HG03521 (cell line): ENCODE results near the gene ITGAE.
"Not testable (repeated sequence)": the region's sequence is repeated elsewhere in the genome, so short reads cannot be mapped to it uniquely, and the experiment has no call there.

Experiments used
- ATAC-seq: cut with Tn5 transposase; IDR thresholded peaks from one replicate; pipeline ENCODE4 v1.9.1; 2021; ENCODE audit warnings: mild to moderate bottlenecking, moderate library complexity; ENCODE audit not compliant: unreplicated experiment

Gene ITGAE

DNA sequence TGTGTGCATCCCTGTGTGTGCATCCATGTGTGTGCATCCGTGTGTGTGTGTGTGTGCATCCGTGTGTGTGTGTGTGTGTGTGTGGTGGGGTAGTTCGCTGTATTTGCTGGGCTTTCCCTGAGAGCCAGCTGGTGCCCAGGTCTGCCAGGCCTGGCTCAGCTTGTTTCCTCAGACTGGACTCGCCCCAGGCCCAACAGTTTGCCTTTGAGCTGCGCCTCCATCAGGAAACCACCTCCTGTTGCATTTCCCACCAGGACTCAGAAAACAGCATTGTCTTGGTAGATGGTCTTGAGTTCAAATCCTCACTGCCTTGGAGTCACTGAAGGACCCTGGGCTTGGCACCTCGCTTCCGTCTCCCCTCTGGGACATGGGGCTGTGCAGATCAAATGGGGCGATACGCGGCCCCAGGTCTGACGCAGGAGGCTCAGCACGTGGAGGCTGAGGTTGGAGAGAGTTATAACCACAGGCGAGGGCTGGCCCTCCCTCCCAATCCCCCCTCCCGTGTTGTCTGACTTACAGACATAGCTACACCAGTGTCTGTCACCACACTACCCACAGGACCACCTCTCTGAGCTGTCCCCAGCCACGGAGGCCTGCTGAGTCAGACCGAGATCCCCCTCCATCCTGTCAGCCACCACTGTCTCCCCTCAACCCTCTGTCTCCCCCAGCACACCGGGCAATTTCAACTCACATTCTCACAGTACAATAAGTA, 4.7 kb downstream of the ITGAE start:
- peak; percentile 82 for ATAC-seq

DNA sequence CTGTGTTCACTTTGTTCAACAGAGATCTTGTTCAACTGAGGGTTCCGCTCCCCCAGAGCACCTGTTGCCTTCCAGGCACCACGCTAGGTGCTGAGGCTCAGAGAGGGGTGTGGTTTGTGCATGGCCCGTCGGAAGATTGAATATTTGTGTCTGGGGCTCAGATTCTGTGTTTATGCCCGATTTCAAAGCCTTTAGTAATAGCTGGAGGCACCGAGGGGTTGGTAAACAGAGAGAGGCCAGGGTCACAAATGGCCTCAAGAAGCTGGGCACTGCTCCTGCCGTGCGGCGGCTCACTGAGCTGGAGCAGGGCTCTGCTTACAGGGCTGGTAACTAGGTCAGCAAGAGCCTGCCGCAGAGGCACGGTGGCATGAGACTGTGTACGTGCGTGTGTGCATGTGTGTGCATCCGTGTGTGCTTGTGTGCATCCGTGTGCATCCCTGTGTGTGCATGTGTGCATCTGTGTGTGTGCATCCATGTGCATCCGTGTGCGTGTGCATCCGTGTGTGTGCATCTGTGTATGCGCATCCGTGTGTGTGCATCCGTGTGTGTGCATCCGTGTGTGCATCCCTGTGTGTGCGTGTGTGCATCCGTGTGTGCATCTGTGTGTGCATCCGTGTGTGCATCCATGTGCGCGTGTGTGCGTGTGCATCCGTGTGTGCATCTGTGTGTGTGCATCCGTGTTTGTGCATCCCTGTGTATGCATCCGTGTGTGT, 5.4 kb downstream of the ITGAE start:
- no peak for ATAC-seq

DNA sequence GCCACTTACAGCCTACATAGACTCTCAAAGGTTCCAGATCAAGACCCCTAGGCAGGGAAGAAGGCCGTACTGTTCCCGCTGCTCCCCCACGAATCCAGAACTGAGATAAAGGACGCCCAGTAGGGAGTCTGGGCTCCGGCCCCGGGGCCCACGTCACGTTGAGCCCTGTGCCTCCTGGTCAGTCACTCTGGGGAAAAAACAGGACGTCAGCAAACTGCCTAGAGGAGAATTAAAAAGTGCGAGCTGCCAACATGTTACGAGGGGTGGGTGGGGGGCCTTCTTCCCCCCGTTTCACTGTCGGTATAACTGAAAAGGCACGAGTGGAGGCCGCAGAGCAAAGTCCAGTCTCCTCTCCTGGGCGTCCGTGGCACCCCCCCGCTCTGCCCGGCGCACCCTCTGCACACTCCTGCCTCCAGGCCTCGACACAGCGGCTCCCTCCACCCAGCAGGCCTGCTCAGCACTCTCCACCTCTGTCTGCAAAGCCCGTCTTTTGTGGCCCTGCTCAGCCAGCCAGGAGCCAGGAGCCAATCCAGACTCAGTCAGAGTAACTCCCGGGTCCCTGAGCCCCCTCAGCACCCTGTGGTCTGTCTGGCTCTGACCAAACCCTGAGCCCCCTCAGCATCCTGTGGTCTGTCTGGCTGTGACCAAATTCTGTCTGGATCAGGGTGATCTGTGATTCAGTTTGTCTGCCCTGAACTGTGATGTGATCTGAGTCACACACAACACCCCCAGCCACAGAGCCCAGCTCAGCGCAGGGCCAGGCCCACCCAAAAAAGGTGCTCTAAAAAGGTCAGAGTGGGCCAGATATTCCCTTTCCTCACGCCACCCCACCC, 6.2 kb downstream of the ITGAE start:
- ATAC-seq = no peak

DNA sequence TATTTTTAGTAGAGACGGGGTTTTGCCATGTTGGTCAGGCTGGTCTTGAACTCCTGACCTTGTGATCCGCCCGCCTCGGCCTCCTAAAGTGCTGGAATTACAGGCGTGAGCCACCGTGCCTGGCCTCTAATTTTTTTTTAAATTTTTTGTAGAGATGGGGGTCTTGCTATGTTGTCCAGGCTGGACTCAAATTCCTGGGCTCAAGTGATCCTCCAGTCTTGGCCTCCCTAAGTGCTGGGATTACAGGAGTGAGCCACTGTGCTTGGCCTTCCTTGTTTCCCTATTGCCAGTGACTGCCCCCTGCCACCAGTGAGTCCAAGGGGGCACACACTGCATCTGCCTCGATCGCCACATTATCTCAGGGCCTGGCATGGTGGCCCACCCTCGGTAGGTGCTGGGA, 6.8 kb downstream of the ITGAE start:
- not testable (repeated sequence) for ATAC-seq

DNA sequence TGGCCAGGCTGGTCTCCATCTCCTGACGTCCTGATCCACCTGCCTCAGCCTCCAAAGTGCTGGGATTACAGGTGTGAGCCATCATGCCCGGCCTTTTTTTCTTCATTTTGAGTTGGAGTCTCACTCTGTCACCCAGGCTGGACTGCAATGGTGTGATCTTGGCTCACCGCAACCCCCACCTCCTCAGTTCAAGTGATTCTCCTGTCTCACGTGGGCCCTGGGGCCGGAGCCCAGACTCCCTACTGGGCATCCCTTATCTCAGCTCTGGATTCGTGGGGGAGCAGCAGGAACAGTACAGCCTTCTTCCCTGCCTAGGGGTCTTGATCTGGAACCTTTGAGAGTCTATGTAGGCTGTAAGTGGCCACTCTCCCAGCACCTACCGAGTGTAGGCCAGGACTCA, 7.7 kb downstream of the ITGAE start:
- ATAC-seq = not testable (repeated sequence)

DNA sequence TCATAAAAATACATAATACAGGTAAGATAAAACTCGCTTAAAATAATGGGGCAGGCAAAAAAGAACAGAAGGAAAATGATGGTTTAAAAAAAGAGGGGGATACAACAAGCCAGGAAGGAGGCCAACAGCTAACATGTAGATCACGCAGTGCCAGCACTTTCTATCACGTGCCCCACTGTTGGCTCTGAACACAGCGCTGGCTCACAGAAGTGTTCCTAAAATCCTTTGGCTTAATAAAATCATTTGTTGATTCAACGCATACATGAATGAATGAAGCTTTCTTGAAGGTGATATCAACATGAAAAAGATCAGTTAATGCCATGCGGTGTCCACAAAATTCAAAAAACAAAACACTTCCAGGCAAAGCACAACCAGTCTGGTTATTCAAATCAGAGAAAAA, 8.5 kb downstream of the ITGAE start:
- ATAC-seq = no peak

DNA sequence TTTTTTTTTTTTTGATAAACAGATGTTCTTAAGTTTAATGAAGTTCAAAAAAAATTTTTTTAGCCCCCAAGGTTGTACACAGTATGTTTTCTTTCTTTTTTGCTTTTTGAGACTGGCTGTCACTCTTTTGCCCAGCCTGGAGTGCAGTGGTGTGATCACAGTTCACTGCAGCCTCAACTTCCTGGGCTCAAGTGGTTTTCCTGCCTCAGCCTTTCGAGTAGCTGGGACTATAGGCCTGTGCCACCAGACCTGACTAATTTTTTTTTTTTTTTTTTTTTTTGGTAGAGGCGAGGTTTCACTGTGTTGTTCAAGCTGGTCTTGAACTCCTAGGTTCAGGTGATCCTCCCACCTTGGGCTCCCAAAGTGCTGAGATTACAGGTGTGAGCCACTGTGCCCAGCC, 12.8 kb downstream of the ITGAE start:
- no peak for ATAC-seq

DNA sequence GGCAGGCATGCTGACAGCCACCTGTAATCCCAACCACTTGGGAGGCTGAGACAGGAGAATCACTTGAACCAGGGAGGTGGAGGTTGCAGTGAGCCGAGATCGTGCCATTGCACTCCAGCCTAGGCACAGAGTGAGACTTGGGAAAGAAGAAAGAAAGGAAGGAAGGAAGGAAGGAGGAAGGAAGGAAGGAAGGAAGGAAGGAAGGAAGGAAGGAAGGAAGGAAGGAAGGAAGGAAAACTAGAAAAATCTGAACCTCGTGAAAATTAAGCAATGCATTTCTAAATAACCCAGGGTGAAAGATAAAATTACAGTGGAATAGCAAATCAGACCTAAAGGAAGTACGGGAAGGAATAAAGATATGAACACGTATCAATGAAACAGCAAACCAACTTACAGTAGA, 15.7 kb downstream of the ITGAE start:
- not testable (repeated sequence) for ATAC-seq

DNA sequence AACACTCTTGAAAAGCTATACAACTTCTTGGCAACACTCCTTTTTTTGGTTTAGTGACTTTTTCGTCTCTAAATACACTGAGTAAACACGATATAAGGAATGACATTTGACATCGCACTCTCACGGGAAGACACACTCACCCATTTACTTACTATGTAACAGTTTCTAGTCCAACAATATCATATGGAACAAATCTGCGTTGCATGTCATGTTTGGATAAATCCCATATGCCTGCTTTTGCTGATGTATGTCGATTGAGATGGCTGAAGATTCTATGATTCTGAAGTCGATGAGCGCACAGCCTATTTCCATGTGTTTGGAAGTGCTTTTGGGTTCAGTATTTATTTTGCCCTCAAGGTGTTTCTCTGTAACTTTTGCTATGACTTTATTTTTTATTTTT, 18.2 kb downstream of the ITGAE start:
- no peak for ATAC-seq

DNA sequence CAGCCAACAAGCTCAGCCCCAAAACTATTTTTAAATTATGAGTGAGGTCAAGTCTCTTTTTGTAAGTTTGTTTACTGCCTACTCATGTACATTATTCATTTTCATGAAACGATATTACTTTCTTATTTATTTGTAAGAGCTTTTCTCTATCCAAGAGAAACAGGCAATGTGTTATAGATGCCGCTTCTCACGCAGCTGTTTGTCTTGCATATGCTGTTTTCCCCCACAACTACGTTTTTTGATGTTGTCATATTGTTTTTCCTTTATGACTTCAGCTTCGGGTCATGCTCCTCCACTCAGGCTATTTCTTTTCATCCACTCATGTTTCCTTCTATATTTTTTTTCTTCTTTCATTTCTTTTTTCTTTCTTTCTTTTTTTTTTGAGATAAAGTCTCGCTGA, 20.0 kb downstream of the ITGAE start:
- ATAC-seq = no peak

DNA sequence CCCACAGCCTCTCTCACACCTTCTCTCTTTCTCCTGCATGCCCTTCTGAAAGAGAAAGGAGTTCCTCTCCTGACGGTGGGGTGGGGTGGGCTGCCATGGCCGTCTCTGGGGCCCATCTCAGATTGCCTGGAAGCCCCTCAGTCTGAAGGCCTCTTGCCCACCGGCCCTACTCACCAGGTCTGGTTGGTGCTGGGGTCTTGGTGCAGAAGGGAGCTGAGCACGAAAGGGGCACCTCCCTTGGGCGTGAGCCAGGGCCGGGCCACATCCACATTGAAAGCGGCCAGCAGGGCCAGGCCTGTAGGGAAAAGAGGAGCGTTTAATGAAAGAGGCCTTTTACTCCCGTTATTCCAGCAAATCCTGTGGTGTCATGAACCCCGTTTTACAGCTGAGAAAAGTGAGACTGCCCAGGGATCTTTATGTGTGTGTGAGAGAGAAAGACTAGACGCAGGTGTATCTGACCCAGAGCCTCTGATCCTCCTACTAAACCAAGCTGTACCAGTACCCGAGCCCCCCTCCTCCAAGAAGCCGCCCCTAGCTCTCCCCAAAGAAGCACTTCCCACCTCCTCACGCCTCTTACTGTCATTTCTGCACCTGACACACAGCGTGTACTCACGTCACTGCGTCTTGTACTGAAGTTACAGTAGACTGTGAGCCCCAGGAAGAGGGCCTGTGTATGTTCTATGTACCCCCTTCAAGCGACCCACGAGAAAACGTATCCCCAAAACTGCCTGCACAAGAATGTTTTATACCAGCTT, 23.4 kb downstream of the ITGAE start:
- ATAC-seq = no peak

DNA sequence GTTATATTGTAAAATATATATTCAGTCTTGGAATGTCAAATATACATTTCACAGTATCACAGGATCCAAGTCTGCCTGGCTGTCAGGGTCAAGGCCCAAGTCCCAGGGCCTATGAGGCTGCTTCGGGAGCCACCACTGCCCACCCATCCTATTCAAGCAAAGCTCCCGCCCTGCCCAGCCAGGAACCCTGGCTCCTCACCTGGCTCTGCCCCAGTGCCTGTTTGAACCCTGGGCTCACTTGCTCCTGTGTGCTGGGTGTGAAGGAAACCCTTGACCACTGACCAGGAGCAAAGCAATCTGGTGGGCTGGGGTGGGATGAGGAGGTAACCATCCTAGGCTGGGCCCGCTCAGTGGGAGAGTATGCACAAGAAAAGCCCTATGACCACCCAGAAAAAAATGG, 27.0 kb downstream of the ITGAE start:
- no peak for ATAC-seq

DNA sequence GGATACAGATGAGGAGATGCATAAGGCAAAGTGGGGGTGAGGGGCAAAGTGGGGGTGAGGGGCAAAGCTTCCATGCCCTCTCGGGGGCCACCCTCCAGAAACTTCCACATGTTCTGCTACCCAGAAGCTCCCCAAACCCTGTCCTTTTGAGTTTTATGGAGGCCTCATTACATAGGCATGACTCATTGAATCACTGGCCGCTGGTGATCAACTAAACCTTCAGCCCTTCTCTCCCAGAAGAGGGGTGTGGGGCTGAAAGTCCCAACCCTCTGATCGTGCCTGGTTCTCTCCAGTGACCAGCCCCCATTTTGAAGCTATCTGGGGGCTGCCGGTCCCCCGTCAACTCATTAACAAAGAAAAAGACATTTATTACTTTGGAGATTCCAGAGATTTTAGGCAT, 27.5 kb downstream of the ITGAE start:
- no peak for ATAC-seq

DNA sequence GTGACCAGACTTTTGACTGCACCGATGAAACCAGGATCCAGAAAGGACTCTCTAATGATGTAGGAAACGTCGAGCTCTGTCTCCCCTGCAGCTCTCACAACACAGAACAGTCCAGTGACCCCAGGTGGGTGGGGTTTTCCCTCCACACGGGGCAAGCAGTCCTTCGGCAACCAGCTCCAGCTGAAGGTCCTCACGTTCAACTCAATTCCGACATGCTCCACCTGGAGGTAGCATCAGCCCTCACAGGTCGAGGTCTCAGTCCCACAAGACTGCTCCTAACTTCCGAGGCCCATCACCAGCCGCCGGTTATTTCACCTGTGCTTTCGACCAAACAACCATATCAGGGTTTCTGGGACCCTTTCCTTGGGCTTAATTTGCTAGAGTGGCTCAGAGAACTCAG, 28.2 kb downstream of the ITGAE start:
- ATAC-seq = no peak

DNA sequence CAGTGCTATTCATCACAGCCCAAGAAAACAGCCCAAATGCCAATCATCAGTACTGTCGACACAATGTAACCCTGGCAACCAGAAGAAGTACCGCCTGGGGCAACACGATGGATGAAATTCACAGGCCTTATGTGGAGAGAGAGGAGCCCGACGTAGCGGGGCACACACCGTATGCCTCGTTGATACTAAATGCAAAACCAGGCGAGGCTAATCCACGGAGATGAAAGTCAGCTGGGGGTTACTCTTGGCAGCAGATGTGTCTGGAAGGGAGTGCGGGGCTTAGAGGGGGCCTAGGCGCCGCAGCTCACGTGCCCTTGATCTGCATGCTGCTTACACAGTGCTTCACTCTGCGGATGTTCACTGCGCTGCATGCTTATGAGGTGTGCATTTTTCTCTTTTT, 29.8 kb downstream of the ITGAE start:
- no peak for ATAC-seq

DNA sequence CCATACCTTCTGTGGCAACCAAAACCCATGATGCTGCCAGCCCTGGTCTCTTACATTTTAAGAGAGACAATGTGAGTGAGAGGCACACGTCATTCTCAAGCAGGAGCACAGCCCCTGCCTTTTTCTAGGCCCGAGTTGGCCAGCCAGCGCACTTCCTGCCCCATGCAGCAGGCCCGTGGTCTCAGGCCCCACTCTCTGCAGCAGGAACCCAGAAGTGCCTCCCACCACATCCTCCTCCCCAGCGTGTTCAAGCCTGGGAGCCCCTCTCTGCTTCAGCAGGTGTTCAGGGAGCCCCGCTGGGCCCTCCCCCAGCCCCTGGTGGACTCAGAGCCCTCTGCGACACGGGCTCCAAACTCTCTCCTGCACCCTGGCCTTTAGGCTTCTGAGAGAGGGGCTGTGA, 30.5 kb downstream of the ITGAE start:
- ATAC-seq = no peak

DNA sequence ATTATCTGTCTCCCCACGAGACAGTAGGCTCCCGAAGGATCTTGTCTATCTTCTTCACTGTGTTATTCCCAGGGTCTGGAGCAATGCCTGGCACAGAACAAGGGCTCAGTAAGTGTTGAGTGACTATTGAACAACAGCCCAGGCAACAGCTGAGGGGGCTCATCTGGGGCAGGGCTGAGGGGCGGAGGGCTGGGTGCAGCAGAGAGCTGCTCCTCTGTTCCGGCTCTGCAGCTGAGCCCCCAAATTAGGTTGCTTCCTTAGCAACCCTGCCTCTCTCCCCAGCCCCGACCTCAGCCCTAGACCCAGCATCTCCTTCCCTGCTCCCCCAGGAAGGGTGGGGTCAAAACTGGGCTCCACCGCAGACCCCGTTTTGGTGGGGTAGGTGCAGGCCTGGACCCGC, 32.2 kb downstream of the ITGAE start:
- no peak for ATAC-seq

DNA sequence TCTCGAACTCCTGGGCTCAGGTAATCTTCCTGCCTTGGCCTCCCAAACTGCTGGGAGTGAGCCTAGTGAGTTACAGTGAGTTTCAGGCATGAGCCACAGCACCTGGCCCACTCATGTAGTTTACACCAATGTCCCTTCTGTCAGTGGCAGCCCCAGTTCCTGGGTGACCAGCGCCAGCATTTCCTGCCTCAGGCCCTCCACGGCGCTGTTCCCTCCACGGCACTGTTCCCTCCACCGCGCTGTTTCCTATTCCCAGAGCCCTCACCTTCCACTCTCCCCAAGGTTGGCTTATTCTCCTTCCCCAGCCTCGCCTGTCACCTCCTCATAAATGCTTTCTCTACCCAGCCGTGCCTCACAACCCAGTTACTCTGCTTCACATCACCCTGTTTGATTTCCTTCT, 32.6 kb downstream of the ITGAE start:
- no peak for ATAC-seq

DNA sequence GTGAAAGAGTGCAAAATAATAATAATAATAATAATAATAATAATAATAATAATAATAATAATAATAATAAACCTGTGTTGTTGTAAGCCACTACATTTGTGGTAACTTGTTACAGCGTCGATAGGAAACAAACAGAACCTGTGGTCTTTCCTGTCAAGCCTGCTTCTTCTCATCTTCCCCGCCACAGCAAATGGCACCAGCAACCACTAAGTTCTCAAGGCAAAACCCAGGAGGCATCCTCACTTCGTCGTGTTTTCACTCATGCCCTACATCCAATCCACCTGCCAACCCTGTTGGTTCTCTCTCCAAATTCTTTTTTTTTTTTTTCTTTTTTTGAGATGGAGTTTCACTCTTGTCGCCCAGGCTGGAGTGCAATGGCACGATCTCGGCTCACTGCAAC, 34.2 kb downstream of the ITGAE start:
- ATAC-seq = no peak

DNA sequence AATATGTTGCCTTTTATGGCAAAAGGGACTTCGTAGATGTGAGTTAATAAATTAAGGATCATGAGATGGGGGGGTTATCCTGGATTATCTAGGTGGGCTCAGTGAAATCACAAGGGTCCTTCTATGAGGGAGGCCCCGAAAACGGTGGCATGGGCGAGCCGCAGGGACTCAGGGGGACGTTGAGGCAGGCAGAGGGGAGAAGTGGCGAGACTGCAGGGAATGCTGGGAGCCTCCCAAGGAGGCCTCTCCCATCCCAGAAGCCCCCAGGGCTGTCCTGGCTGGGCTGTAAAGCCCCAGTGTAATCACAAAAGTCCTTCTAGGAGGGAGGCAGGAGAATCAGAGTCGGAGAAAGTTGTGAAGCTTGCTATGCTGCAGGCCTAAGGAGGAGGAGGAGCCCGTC, 35.0 kb downstream of the ITGAE start:
- ATAC-seq = no peak

DNA sequence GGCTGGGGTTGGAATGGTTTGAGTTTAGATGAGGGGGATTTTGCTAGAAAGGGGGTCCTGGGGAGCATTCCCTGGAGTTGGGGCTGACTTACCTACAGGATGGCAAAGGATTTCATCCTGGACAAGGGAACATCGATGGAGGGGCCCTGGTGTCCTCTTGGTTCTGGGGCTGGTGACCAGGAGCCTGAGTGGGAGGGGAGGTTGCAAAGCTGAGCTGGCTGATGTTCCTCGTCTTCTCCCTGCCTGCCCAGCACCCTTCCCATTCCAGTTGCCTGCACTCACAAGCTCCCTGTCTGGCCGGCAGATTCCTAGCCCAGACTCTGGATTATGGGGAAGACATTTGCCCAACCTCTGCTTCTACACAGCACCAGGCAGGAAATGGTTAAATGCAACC, 37.2 kb downstream of the ITGAE start:
- ATAC-seq = no peak
